ENCODE measurements around the gene GNAT3.

The GNAT3 gene

DNA sequence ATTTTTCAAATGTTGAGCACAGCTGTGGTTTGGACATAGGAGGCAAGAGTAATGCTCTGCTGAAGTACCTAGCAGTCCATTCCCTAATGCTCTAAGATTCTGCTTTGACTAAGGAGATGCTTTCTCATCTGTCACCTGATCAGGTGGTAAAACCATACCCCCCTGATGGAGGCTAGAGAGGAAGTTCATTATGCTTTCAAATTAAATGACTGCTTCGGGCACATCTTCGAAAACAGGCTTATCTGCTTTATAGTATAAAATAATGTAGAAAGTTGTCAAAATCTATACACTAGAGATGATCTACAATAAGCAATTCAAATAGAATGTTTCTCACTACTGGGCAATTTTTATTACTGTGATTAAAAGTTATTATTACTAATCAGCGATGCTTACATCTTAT is at the start of gene GNAT3:
Gene GNAT3 (minus strand): TSS at position 101 of the 400 bp plus-strand sequence. CDS start 138 bp downstream, outside the sequence.
- no peak for DNase-seq

DNA sequence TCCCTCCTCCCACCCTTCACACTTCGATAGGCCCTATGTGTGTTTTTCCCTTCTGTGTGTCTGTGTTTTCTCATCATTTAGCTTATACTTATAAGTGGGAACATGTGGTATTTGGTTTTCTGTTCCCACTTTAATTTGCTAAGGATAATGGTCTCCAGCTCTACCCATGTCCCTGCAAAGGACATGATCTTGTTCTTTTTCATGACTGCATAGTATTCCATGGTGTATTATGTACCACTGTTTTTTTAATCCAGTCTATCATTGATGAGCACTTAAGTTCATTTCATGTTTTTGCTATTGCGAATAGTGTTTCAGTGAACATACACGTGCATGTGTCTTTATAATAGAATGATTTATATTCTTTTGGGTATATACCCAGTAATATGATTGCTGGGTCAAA is 46.3 kb upstream of the GNAT3 start:
- no peak for DNase-seq

DNA sequence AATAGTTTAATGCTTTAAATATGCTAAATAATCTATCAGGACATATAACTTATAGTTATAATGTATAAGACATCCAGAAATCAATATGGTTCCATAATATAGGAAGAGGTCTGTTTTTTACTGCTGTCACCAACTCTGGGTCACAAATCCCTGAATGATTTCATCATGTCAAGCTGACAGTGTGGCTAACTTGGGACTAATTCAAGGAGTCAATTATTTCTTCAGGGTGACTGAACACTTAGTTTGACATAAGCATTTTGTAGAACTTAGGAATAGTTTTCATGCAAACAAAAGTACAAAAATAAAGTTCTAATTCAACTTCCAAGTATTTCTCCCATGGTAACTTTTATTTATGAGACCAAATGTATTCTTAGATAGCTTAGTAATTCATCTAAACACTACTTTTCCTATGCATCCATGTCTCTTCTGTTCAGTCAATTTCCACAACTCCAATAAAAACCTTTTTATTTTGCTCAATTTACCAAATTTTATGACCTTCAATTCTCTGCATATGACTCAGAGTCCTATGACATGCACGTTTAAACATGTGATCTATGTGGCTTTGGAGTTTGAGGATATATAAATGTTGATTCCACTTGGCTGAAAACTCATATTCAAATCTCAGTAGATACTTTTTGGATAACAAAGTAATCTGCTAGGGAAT is 40.3 kb upstream of the GNAT3 start:
- DNase-seq, result no peak

DNA sequence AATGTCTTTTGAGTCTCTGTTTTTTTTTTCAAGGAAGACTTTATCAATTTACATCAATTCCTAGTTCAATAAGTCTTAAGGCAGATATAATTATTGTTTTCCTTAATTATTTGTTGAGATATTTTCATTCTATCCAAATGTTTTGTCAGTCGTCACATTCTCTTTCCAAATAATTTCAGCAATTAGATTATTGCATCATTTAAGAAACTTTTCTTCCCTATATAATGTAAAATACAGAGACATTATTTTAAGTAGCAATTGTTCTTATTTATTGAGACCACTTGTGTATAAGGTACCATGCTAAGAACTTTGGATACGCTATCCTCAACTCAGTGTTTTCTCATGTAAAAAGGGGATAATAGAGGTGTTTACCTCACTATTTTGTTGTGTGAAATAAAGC is 38.1 kb upstream of the GNAT3 start:
- no peak for DNase-seq

DNA sequence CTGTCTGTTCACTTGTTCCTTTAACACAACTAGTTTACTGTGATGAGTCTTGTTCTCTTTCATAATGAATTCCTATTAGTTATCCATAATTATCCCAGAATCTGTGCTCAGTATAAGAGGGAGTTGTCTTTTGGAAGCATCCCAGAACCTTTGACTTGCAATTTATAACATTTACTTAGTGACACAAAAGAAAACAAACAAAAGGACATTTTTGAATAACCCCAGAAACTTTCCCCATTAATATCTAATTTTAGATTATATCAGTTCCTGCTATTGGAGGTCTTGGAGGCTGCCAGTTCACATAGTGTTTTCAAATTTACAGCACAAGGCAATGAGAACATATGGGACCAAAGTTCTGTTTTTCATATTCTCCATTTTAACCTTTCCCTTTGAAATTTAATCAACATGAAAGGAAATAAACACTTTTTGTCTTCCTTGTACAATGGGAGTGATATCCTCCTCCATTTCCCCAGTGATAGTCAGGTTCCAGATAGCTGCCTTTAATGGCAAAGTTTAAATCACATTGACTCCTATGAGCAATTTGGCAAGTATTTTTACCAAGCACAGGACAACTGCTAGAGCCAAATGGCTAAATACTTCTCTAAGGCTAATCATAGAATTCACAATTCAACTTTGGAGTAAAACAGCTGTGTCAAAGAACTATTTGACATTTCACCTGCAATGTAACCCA is 37.1 kb upstream of the GNAT3 start:
- no peak for DNase-seq

DNA sequence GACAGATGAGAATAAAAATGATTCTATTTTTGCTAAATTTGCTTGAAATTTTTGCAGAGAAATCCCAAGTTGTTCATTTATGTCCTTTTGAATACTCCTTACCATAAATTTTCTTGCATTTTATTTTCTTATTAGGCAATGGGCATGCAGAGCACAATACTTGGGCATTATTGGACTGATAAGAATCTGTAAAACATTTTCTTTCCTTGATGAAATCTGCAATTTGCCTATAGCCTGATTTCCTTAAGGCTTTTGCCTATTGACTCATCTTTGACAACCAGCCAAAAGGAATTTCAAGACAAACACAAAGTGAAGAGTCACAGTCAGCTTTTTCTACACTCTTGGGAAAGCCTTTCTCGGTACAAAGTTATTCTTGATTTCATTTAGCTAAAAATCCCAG is 30.5 kb upstream of the GNAT3 start:
- DNase-seq, result no peak

DNA sequence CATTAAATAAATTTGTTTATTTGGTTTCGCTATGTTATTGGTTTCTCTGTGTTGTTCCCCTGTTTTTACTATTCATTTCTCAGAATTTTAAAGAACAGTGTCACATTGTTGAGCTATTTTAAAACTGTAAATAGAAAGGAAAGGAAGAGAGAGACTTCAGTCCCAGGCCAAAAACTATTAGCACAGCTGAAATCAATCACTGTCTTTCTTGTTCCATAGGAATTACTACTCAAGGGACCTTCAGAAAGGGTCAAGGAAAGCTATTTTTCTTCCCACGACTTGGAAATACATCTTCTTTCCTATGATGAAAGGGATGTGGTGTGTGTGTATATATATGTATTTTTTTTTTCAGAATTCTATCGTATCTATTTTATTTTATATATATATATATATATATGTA is 29.0 kb upstream of the GNAT3 start:
- DNase-seq, result no peak

DNA sequence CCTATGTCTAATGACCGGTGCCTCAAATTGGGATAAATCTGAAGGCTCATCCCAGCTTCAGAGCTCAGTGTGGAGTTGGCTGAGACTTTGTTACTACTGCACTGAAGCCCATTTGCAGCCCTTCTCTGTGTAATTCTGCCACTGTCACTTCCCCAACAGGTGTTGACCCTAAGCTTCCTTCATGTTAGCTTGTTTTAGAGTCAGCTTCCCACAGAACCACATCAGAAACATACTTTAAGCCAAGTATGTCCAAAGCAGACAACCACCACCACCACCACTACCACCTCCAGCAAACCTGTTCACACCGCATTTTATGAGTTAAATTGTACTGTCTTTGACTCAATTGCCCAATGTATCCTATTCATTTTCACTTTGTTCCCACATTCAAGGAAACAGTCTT is 25.2 kb upstream of the GNAT3 start:
- no peak for DNase-seq

DNA sequence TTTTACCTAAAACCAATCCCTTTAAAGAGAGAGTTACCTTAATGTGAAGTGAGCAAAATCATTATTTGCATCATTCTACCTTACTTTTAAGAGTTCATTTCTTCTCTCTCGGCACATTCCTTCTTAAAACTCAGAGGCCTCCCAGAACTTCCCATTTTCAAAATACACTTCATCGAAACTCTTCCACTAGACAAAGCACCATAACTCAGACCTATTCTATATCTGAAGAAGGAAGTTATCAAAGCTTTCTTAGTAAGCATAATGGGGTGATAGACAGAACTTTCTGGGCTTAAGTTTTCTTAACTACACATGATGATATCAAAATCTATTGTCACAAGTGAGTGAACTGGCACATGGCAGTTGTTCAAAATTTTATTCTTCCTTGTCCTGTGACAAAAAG is 24.6 kb upstream of the GNAT3 start:
- DNase-seq, result no peak

DNA sequence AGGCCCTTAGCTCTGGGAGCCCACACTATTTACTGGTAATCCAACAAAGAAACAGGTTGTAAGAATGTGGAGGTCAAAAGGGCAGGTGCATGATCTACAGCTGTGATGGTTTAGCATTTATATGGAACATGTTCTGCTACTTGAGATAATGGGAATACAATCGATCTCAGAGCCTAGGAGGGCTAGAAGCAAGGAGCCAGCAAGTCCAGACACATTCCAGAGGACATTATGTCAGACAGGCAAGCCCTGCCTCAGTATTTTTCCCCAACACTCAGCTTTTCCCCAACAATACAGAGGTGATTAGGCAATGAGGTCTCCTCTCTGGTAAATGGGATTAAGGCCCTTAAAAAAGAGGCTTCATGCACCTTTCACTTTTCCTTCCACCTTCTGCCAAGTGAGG is 21.4 kb upstream of the GNAT3 start:
- DNase-seq, result no peak

DNA sequence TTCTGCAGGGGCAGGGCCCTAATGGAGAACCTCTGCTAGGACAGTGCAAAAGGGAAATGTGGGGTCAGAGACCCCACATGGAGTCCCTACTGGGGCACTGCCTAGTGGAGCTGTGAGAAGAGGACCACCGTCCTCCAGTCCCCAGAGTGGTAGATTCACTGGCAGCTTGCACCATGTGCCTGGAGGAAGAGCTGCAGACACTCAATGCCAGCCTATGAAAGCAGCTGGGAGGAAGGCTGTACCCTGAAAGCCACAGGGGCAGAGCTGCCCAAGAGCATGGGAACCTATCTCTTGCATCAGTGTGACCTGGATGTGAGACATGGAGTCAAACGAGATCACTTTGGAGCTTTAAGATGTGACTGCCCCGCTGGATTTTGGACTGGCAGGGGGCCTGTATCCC is 20.3 kb upstream of the GNAT3 start:
- DNase-seq, result no peak

DNA sequence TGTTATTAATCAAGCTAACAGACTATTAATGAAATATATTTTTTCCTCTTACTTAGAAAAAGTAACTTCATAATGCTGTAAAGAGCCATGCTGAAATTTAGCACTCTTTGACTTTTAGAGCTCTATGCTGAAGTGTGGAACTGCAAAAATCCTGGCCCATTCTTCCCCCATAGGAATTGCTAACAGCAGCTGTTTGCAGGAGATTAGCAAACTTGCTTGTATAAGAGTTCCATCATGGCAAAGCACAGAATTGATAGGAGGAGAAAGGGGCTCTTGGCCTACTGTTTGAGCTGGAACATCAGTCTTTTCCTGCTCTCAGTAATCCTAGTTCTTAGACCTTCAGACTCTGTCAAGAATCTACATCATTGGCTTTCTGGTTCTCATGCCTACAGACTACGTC is 18.3 kb upstream of the GNAT3 start:
- no peak for DNase-seq

DNA sequence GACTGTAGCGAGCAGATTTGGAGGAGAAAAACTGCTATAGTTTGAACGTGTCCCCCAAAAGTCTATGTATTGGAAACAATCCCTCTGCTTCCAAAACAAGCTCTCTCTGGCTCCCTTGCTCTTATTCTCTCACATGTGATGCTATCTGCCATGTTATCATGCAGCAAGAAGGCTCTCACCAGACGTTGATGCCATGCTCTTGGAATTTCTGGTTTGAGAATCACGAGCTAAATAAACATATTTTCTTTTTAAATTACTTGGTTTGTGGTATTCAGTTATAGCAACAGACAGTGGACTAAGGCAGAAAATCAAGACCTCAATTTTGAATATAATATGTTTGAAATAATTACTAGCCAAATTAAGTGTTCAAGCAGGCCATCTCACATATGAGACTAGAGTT is 17.5 kb upstream of the GNAT3 start:
- DNase-seq, result no peak

DNA sequence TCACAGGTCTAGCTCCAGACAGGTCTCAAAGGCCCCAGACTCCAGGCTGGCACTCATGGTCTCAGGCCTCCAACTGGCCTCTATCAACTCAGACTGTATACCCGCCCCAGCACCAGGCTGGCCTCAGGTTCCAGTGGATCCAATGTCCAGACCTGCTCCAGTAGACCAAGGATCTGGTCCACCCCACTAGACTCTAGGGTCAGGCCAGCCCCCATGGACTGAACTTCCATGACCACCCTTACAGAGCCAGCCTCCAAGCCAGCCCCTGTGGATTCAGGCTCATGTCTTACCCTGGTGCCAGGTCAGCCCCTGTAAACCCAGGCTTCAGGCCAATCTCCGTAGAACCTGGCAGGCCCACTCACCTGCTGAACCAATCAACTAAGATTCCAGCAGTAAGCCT is 16.8 kb upstream of the GNAT3 start:
- DNase-seq, result no peak

DNA sequence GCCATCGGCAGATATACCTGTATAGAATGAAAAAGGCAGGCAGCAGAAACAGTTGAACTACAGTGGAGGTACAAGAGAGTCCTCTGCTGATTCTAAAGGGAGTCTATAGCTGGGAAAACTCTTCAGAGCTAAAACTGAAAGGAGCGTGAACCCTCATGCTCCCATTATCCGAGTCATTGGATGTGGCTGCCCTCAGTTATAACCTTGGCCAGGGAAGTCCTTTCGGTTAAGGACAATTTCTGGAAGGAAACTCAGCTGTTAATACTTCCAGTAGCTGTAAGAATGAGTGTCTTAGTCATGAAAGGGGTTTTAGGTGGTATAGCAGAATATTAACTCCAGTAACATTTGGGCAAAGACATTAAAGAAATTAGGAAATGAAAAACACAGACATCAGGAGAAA is 14.6 kb upstream of the GNAT3 start:
- no peak for DNase-seq

DNA sequence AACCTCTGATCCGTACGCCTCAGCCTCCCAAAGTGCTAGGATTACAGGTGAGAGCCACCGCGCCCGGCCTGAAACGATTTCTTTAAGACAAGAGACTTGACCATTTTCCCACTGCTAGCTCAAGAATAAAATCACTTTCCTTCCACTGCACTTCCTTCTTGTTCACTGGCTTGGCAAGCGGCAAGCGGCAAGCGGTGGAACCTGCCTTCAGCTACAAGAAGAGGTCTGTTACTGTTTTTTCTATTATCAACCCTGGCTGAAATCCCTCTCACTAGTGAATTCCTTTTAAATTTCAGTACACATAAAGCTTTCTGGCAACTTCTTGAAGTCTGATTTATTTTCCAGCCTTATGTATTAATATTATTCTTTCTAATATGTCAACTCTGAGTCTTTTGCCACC is 12.8 kb upstream of the GNAT3 start:
- no peak for DNase-seq

DNA sequence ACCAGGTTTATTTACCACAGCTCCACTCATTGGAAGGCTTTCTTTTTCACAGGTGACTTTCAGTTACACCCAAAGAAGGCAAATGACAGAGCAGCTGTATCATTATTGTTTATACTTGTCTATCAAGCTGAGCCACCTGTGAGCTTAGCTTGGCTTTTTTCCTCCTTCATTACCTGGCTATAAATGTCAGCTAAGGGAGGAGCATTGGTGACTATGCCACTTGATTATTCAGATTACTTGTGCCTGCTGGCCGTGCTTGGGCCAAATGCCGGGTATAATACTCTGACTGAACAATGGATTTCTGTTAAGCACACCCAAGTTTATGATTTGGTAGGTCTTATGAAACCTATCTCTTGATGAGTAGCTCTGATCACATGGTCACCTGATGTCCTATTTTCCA is 9.9 kb upstream of the GNAT3 start:
- no peak for DNase-seq

DNA sequence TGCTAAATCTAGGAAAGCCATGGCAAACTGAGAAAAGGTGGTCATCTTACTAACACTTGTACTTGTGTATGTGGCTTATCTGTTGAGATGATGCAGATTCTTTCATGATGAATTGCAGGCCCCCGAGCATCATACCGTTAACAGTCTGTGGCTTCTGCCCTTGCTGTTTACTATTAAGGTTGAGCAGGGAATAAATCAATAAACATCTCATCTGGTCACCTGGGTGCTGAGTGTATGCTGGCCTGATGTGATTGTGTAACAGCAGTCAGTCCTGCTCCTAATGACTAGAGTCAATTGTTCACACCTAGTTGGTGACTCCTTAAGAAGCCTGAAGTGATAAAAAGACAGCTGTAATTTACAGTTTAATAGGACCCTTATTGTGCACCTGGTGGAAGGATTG is 8.3 kb upstream of the GNAT3 start:
- DNase-seq, result no peak

DNA sequence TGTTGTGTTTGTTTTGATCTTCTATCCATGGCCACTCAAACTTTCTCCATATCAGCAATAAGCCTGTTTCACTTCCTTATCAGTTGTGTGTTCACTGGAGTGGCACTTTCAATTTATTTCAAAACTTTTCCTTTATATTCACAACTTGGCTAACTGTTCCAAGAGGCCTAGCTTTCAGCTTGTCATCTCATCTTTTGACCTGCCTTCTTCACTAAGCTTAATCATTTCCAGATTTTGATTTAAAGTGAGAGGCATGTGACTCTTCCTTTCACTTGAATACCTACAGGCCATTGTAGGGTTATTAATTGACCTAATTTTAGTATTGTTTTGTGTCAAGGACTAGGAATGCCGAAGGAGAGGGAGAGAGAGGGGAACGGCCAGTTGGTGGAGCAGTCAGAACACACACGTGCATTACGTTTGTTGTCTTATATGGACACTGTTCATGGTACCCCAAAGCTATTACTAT is 5.5 kb upstream of the GNAT3 start:
- peak; percentile 41 for DNase-seq

DNA sequence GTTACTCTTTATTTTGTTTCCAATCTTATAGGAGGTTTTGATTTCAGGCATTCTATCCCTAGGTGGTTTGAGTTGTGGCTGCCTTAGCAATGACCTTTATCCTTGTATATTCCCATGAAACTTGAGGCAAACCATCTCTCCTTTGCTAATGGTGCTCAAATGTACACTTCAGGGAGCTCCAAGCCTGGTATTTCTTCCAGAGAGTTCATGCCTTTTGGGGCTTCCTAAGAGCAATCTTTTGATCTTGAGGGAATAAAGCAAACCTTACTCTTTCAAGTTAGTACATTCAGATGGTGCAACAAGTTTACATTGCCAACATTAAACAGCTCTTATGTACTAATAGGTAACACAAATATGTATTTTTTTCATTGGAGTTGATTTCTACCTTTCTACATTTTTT is 3.4 kb upstream of the GNAT3 start:
- DNase-seq, result no peak

DNA sequence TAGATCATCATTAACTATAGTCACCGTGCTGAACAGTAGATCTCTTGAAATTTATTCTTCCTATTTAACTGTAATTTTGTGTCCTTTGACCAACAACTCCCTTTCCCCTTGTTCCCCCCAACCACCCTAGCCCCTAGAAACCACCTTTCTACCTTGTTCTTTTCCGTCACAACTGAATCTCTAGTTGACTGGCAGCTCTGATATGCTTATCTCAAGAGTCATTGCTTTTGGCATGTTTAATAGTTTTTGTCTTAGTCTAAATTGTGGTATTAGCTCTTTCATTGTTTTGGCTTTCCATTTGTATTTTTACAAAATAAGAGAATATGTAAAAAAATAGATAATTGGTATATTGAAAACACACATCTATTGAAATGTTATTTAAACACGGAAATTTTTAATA is 1.8 kb downstream of the GNAT3 start:
- DNase-seq, result no peak

DNA sequence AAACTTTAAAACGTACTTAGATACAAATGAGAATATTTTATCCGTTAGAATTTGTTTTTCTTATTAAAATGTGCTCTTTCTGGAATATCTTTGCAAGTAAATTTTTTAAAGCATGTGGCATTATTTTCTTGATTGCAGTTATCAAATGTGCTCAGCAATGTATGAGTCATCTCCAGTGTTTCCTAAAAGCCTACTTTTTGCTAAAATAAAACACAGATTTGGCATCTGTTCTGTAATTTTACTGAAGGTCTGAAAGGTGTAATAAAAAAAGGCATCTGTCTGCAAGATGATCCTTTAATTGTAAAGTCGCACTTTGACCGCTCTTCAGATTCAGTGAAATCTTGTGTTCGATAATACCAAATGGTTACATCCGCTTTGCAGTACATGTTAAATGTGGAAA is 3.4 kb downstream of the GNAT3 start:
- no peak for DNase-seq

DNA sequence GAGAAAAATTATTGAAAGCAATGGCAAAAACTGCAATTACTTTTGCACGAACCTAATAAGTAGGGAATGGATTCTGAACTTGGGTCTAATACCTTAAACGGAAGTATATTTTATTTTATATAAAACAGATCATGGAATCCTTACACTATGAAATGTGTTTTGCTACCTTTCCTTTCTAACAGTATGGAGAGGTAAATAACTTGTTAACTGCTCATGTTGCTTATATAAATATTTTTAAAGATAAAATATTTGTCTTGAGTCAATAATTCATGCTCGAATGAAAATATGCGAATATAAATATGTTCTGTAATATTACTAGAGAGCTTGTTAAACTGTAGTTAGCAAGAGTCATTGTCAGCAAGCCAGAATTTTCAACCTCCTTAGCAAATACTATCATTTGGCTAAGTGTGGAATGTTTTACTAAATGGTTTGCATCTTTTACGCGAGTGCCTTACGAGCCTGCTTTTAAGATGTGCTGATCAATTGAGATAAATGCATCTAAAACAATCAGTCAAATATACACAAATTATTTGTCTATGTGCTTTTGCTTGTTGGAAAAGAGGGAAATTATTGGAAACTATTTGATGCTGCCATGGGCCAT is 5.9 kb downstream of the GNAT3 start:
- DNase-seq, result no peak

DNA sequence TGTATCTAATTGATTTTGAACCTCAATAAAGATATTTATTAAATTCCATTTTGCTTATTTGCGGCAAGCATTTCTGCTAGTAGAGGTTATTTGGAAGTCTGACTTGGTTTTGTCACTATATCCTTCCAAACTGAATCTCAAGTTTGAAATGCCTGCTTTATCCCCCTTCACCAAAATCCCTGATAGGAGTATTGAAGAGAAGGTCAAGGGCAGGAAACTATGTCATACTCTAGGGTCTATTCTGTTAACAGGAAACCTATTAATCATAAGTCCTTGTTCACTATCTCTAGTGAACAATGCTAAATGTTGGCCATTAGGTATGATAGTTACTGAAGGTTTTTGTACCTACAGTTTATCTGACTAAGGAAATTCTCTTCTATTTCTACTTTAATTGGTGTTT is 11.5 kb downstream of the GNAT3 start:
- no peak for DNase-seq
